NCI-H128 (cell line): ENCODE measurements around the gene DKK1.

Experiments used
- DNase-seq: peaks from one replicate; lab custom pipeline; 2025; ENCODE audit not compliant: unreplicated experiment; lab: John Stamatoyannopoulos, UW

The DKK1 gene, protein sequence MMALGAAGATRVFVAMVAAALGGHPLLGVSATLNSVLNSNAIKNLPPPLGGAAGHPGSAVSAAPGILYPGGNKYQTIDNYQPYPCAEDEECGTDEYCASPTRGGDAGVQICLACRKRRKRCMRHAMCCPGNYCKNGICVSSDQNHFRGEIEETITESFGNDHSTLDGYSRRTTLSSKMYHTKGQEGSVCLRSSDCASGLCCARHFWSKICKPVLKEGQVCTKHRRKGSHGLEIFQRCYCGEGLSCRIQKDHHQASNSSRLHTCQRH

GRCh38 chr10:52313933-52314821, at the start of gene DKK1:
TSS of gene DKK1 (plus strand) at chr10:52314281. CDS start at chr10:52314435, 154 bp downstream.
- no peak for DNase-seq

DNA sequence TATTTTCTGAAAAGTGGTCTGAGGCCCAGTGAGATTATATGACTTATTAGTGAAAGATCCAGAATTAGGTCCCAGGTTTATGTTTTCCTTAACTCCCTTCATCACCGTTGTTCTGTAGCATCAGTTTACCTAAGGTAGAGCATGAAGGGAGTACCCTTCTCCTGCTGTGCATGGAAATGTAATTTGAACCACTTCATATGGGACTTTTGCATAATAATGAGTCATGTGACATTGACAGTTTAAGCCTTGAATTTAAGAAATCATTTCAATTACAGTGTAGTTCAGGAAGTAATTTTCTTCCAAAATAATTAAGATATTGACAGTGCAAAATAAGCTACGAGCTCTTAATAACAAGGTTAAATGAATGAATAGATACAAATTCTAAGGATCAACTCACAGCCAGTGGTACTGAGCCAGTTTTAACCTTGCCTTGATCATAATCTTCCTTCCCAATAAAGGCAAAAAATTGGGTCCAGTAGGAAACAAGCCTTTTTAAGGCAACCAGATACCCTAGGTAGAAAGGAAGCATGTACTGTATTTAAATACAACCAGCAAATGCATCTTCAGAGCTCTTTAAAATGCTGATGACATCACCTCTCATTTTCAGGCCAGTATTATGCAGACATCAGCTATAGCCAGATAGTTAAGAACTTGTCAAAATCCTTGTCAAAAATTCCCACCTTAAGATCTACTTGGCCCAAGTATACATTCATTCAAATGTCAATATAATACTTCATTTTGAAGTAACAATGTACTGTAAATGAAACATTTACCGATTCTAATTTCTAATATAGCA, 48.8 kb upstream of the DKK1 start:
- DNase-seq = no peak

DNA sequence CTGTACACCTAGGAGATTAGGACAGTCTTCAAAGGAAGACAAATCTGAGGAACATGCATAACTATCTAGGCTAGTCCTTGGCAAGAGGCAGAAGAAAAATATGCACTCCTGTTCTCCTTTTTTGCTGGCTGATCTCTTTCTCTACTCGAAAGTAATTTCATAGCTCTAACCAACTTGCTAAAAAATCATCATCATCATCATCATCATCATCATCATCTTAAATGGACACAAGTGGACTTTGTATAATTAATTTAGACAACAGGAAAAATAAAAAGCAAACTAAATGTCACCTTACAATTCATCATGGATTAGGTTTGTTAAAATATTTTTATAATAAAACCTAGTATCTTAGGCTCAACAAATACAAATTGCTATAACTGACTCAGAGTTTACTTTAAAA, 47.2 kb upstream of the DKK1 start:
- no peak for DNase-seq

GRCh38 chr10:52268790-52269189, 45.3 kb upstream of the DKK1 start:
- no peak for DNase-seq

GRCh38 chr10:52269233-52269632, 44.8 kb upstream of the DKK1 start:
- no peak for DNase-seq

DNA sequence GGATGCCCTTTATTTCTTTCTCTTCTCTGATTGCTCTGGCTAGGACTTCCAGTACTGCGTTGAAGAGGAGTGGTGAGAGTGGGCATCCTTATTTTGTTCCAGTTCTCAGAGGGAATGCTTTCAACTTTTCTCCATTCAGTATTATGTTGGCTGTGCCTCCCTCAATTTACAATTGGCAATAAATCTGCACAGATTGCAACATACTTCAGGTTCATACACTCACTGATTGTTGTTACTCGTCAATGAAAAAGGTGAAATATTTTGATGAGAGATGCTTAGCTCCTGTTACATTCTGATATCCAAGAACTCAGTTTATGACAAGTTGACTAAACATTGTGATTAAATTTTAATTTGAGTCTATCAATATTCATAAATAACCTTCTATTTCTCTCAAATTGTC, 37.9 kb upstream of the DKK1 start:
- DNase-seq = no peak

GRCh38 chr10:52276986-52277385, 37.1 kb upstream of the DKK1 start:
- no peak for DNase-seq

DNA sequence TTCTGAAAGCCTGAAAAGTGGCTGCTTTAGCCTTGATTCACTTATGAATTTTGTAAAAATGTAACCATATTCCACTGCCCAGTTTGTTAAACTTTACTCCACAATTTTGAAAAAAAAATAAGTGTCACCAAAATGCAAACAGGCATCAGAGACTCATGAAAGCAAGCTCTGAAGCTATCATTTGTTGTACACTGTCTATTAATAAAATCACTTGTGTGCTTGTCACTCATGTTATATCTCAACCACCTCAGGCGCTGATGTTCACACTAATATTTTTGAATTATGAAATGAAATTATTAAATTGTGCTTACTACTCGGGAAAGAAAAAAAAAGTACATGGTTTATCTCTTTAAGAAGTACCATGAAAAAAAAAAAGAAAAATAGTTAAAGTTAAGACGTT, 34.5 kb upstream of the DKK1 start:
- no peak for DNase-seq

DNA sequence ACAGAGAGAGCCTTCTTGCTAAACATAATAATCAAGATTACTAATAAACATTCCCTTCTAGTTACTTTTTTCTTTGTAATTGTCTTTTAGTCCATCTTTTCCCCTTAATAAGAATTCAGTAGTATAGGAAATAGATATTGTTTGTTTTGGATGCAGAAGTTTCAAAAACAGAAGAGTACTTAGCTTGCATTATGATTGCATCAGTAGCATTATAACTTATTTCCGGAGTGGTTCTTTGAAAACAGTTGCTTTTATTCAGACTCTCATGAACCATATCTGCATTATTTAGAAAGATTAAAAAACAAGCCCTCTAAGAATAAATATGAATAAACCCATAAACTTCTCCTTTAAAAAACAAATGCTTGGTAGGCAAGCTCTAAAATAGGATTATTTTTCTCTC, 34.0 kb upstream of the DKK1 start:
- no peak for DNase-seq

- no peak for DNase-seq
These were observed 30.9 kb upstream of the DKK1 start for GRCh38 chr10:52283174-52283573.

GRCh38 chr10:52284416-52285013, 29.6 kb upstream of the DKK1 start:
- DNase-seq = no peak

DNA sequence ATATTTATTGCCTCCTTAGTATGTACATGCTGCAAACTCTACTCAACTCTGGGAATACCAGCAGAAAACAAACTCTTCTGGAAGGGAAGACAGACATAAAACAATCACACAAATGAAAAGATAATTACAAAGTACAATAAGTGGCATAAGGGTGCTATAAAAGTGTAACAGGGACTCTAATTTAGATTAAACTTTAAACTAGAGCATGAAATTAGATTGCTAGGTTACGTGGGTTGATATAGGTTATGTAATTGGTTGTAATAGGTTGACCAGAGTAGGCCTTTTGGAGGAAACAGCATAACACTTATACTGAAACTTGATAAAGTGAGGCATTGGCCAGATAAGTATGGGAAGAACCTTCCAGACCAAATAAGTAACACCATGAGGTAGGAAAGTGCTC, 26.2 kb upstream of the DKK1 start:
- no peak for DNase-seq

- no peak for DNase-seq
These were observed 16.3 kb upstream of the DKK1 start for GRCh38 chr10:52297747-52298146.

- no peak for DNase-seq
These were observed 13.3 kb upstream of the DKK1 start for GRCh38 chr10:52300599-52301277.

DNA sequence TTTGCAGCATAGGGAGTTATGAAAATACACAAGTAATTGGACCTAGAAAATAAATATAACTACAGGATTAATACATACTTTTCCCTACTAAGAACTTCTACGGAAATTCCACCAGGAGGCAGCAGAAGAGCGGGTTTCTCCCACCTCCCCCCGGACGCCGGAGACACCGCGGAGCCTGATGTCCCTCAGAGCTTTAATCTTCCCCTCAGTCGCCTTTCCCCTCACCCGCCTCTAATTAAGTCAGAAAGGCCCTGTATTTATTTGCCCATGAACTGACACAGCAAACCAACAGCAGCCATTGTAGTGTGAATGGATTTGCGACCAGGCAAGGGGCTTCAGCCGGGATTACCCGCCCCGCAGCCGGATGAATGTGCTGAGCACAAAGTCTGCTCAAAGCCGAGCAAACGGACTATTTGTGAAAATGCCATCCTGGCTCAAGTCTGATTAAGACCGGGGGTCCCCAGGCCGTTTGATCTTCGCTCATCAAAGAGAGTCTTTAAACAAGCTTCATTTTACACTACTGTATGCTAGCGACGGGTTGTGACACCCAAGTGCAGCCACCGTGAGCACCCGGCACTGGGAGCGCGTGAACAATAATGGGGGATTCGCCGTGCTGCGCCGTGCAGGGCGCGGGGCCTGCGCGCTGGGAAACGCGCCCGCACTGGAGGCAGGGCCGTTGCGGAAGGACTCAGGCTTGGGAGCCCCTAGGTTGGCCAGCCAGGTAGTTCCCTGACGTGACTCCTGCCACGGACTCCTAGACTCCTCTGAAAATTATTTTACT, 5.6 kb upstream of the DKK1 start:
- DNase-seq = no peak

- no peak for DNase-seq
These were observed 1.2 kb upstream of the DKK1 start for GRCh38 chr10:52312942-52313255.

DNA sequence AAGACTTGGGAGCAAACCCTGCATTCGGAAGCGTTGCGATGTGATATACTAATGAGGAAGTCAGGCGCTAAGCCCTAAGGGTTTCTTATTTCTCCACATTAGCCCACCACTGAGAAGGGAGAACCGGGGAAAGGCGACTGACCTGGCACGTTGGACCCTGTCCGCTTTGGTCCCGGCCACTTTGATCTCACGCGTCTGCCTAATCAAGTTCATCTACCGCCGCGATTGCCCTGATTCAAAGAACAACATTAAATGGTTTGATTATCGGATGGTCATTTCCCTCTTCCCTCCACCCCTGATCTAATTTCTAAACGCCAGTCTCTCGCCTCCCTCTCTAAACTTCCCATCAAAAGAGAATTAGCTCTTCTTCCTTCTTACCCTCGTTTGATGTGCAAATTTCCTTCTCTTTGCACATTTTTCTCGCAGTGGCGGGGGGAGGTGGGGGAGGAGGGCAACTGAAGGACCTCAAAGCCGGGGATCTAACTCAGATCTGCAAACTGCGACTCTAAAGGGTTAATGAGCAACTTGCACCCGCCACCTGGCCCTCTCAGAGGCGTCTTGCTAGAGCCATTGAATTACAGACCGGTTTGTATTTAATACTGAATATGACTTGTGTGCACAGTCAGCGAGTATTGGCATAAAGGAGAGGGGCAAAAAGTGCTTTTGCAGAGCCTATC, 687 bp upstream of the DKK1 start:
- DNase-seq = no peak

DNA sequence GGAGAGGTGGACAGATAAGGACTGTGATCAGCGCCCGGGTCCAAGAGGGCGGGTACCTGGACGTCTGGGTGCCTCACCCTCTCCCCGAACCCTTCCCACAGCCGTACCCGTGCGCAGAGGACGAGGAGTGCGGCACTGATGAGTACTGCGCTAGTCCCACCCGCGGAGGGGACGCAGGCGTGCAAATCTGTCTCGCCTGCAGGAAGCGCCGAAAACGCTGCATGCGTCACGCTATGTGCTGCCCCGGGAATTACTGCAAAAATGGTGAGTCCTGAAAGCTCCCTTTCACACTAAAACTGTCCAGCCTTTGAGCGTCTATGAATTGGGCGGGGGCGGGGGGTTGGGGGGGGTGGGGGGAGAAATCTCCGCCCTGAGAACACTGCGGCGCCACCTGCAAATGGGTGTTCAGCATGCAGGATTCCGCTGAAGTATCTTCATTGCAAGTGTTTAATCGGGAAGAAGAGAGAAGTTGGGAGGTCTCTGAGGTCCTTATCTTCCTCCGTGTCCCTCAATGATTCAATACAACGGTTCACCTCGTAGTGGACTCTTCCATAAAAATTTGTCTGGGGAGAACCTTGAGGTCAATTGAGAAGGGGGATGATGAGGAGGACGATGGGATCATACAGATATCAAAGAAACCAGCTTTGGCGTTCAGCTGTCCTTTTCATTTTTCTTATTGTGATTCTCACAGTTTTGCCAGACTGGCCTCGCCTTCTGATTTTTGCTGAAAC, 906 bp downstream of the DKK1 start:
- DNase-seq = no peak

GRCh38 chr10:52316001-52316400, 1.9 kb downstream of the DKK1 start:
- no peak for DNase-seq
